Uterus (tissue), 2 donors: ENCODE data around the gene RAB14.

Experiments used
- CTCF ChIP-seq, 4 experiments: fragments of 200-600 bp in 2 of 4; fragments of 450-650 bp in 2 of 4; sonication (generic) in 2 of 4; IDR thresholded peaks; one replicate each; pipeline ENCODE4 v1.5.1; 2016 to 2019; ENCODE audit warnings: antibody characterized with exemption in 4 of 4, mild to moderate bottlenecking in 2 of 4, moderate library complexity in 1 of 4
- POLR2A ChIP-seq, 2 donors: fragments of 450-650 bp; IDR thresholded peaks; one replicate each; pipeline ENCODE4 v1.6.1; 2016; ENCODE audit warnings: antibody characterized with exemption in 2 of 2, mild to moderate bottlenecking in 1 of 2, moderate library complexity in 1 of 2

- TF ChIP-seq CTCF (IDR thresholded peaks at IDR 0.05) (no peak), POLR2A (IDR thresholded peaks at IDR 0.05) (no peak)
These were observed 5.3 kb downstream of the RAB14 start for GRCh38 chr9:121196389-121196788.
